HK-2 (cell line): Measurements from ENCODE around the gene ITGA7.

Source experiments
- DNase-seq: peaks from one replicate; pipeline ENCODE4 v3.0.0-alpha.2; 2018; ENCODE audit not compliant: unreplicated experiment

ITGA7 gene

DNA sequence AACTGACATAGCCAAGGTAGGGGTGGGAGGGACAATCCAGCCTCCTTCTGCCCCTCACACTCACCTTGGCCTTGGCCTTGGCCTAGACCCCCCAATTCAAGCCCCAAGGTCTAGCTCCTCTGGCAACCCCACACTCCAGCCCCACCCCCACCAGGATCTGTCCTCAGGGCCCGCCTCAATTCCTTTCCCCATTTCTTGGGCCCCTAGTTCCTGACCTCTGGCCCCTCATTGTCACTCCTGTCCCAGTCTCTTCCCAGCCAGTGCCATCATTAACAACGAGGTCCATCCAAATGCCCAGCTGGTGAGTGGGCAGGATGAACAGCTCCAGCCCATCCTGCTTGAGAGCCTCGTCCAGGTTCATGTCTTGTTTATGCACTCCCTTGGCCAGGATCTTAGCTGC, 28.4 kb upstream of the ITGA7 start:
- no peak for DNase-seq

DNA sequence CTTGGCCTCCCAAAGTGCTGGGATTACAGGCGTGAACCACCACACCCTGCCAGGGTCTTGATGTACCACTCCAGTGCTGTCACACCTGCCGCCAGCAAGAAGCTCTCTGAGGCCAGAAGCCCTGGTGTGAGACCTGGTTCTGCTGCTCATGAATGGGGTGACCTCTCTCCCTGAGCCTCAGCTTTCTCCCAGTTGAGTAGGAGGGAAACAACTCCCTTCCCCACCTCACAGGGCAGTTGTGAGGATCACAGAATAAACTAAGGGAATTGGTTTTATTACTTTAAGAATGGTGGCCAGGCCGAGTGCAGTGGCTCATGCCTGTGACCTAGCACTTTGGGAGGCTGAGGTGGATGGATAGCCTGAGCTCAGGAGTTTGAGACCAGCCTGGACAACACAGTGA, 26.9 kb upstream of the ITGA7 start:
- no peak for DNase-seq

- DNase-seq, result no peak
These were observed 26.2 kb upstream of the ITGA7 start for GRCh38 chr12:55733858-55734257.

- no peak for DNase-seq
These were observed 25.4 kb upstream of the ITGA7 start for GRCh38 chr12:55733021-55733555.

GRCh38 chr12:55732288-55732687, 24.6 kb upstream of the ITGA7 start:
- DNase-seq, result no peak

- DNase-seq, result peak; percentile 60
These were observed 22.4 kb upstream of the ITGA7 start for GRCh38 chr12:55729819-55730818.

DNA sequence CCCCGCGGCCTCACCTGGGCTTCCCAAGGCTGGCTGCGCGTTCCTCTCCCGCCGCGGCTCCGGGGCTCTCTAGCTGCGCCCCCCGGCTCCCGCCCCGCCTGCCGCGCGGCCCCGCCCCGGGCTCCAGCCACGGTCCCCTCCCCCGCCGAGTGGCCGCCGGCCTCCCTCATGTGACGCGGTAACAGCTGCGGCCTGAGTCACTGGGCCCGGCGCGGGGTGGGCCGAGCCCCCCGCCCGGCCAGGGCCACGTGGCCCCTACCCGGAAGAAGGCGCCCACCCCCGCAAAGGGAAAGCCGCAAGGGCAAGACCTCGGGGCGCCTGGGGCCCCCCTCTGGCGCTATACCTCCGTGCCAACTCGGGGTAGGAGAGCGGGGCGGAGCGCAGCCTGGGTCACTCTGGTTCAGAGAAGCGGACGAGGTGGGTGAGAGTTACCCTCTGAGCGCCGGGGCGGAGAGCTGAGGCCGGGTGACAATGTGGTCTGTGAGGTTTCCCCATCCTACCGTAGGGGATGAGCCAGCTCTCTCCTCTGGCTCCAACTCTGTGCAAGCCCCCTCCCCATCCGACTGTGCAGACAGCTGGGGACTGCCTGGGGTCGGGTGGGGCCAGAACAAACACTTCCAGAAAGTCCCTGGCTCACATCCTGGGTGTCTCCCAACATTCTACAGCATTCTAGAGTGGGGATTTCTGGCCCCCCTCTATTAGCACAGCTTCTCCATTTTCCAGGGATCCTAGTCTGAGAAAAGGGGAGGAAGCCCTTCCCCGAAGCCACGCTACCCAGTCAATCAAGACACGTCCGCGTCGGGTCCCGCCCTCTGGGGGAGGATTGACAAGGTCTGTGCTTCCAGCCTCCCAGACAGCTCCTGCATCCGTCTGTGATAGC, 21.5 kb upstream of the ITGA7 start, which contains the start of gene CD63:
TSS of gene CD63 (minus strand) at position 71 of the 880 bp plus-strand sequence. CDS start 668 bp downstream, outside the sequence.
- DNase-seq, result peak; percentile 89

DNA sequence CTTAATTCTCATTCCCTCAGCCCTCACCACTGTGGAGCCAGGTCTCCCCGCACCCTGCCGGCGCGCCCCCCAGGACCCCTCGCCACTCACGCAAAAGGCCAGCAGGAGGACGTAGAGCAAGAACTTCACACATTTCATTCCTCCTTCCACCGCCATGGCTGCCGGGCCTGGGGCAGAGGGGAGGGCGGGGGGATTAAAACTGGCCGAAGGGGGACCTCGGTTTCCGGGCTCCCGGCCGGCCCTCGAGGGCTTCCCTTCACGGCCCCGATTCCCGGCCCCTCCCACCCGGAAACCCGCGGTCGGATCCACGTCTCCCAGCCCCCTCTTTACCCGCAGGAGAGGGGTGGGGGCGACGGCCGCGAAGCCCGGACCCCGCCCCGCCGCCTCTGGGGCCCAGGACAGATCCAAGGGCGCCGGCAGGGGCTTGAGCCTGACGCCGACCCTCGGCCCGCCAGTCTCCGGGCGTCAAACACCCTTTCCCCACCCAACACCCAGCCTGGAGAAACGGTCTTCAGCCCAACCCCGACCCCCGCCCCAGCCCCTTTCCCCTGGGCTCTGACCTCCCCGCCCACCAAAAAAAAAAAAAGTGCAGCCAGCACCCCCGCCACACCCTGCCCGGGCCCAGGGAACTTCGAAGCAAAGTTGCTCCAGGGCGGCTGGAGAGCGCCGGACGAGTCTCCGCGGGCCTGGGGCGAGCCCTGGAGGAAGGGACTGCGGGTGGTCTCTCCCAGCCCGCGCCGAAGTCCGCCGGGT, 20.7 kb upstream of the ITGA7 start:
- peak; percentile 73 for DNase-seq

DNA sequence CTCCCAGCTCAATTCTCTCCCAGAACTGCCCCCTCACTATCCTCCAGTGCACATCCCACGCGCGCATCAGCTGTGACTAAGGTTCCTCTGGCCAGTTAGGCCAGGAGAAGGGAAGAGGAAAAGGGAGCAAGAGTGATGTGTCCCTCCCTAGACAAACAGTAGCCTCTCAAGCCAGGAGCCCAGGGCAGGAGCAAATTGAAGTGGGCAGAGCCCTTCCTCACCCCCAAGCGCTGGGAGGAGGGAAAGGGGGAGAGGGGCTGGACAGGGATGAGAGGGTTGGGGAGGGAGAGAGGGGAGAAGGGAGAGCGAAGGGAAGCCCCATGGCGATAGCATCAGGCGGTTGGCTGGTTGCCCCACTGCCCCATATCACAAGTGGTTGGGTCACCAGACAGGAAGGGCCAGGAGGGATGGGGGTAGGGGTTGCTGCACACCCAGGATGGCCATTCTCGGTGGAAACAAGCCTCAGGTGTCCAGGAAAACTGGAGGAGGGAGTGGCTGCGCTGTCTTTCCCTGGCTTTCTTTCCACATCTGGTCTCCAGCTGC, 20.0 kb upstream of the ITGA7 start:
- peak; percentile 65 for DNase-seq

- no peak for DNase-seq
These were observed 19.3 kb upstream of the ITGA7 start for GRCh38 chr12:55726971-55727370.

DNA sequence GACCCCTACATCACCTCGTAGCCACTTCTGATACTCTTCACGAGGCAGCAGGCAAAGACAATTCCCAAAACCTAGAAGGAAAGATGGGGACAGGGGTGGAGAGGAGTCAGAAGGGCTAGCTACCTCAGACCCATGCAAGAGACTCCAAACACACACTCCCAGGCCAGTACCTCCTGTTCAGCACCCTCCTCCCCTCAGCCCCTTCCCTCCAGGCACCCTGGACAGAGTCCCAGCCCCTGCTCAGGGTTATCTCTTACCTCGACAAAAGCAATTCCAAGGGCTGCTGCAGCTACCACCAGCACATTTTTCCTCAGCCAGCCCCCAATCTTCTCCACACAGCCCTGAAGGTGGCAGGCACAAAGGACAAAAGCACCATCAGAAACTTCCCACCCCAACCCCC, 17.9 kb upstream of the ITGA7 start:
- no peak for DNase-seq

DNA sequence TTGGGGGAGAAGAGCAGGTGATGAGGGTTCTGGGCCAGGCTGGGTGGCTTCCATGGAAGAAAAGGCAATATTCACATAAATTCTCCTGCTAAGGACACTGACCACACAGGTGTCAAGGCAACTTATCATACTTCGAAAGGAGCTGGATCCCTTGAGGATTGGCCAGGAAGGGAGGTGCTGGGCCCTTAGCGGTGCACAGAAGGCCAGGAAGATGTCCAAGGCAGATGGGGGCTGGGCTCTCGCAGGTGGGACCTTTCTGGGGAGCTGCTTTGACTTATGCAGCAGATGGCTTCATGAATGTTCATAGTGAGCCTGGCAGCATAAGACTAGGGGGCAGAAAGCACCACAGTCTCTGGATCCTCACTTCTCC, 17.2 kb upstream of the ITGA7 start:
- DNase-seq, result no peak

DNA sequence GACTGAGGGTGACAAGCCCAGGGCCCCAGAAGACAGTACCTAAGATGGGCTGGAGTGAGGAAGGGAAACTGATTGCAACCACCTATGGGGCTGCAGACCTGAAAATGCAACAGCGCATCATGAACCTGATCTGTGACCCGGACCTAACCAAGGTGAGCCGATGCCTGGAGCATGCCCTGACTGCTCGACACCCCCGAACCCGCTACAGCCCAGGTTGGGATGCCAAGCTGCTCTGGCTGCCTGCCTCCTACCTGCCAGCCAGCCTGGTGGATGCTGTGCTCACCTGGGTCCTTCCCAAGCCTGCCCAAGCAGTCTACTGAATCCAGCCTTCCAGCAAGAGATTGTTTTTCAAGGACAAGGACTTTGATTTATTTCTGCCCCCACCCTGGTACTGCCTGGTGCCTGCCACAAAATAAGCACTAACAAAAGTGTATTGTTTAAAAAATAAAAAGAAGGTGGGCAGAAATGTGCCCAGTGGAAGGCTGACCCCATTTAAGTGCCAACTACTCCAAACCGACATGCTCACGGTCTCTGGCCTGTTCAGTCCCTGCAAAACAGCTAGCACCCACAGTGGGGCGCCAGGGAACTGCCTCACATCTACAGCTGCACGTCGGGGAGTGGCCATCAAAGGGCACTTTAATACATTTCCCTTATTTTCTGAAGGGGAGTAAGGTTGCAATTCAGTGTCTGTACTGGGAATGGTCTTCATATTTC, 16.7 kb upstream of the ITGA7 start:
- DNase-seq, result no peak

GRCh38 chr12:55723516-55724225, 16.0 kb upstream of the ITGA7 start:
- DNase-seq, result no peak

DNA sequence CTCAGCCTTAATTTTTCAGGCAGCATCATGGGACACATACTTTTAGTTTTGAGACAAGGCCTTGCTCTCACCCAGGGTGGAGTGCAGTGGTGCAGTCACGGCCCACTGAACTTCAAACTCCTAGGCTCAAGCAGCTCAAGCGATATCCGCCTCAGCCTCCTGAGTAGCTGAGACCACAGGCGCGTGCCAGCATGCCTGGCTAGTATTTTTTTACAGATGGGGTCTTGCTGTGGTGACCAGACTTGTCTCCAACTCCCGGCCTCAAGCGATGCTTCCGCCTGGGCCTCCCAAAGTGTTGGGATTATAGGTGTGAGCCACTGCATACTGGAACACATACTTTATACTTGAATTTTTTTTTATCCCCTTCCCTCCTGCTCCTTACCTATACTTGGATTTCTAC, 15.2 kb upstream of the ITGA7 start:
- DNase-seq, result no peak

DNA sequence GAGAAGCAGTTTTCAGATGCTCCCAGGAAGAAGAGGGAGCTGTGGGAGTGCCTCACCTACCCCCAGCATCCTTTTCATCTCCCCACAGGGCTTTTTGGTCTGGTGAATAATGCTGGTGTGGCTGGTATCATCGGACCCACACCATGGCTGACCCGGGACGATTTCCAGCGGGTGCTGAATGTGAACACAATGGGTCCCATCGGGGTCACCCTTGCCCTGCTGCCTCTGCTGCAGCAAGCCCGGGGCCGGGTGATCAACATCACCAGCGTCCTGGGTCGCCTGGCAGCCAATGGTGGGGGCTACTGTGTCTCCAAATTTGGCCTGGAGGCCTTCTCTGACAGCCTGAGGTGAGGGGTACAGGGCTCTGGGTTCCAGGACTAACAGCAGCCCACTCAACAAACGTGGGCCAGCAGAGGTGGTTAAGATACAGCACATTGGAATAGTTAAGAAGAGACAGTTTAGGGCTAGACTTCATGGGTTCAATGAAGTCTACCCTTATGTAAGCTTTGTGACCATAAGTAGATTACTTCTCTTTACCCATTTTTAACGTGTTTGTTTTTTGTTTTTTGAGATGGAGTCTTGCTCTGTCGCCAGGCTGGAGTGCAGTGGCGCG, 14.0 kb upstream of the ITGA7 start:
- DNase-seq, result no peak

- DNase-seq, result peak; percentile 84
These were observed 13.3 kb upstream of the ITGA7 start for GRCh38 chr12:55720894-55721444.

DNA sequence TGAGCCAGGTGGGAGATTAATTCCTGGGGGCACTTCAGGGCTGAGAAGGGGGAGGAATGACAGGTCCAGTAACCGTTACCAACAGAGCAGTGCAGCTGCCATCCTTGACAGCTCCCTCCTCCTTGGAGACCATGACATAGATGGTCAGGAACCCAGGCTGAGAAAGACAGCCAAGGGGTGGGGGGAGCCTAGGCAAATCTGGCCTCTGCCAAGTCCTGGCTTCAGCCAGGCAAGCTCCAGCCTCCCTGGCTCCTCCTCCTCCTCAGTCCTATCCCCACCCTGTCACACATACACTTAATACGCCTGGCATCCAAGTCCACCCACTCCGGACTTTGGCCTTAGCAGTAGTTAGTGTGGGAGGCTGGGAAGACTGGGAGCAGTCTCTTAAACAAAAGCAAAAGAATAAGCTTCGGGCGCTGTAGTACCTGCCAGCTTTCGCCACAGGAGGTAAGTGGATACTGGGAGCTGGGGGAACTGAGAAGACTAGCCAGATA, 12.4 kb upstream of the ITGA7 start, which contains the start of gene RDH5:
TSS of gene RDH5 (plus strand) at position 323 of the 494 bp plus-strand sequence. CDS start 792 bp downstream, outside the sequence.
- DNase-seq, result peak; percentile 40

DNA sequence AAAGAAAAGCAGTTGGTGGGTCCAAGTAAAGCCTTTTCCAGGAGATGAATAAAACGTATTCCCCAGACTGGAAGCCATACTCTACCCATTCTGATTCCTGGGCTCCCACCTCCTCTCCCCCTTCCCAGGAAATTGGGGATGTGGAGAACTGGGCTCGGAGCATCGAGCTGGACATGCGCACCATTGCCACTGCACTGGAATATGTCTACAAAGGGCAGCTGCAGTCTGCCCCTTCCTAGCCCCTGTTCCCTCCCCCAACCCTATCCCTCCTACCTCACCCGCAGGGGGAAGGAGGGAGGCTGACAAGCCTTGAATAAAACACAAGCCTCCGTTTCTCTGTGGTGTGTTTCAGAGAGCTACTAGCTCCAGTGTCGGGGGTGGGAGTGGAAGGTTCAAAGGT, 11.7 kb upstream of the ITGA7 start:
- no peak for DNase-seq
